Activated CD4-positive, alpha-beta memory T cell treated with anti-CD3 and anti-CD28 coated beads for 36 hours (primary cell): Measurements from ENCODE around the gene OPRD1. TPM values are rescaled to one million over a fixed set of nuclear protein-coding genes. Genes with fewer than 3 reads are reported as not detected.
"Not testable (repeated sequence)": the region's sequence is repeated elsewhere in the genome, so short reads cannot be mapped to it uniquely, and the experiment has no call there.

ENCODE experiments used
- CTCF ChIA-PET: fragments of 350-600 bp; sonication (Branson Sonifier 250); formaldehyde crosslinking; loops from one replicate; lab custom pipeline; 2021; ENCODE audit warnings: antibody characterized with exemption, inconsistent platforms; lab: Charles Lee
- POLR2A ChIA-PET: fragments of 350-600 bp; sonication (Branson Sonifier 250); formaldehyde crosslinking; loops from one replicate; lab custom pipeline; 2021; ENCODE audit warnings: antibody characterized with exemption; lab: Charles Lee
- DNase-seq: peaks from one replicate; pipeline ENCODE4 v3.0.0-alpha.2; 2020
- H3K27ac Mint-ChIP-seq: one replicate; pipeline ENCODE4 v1.8.0; 2021; ENCODE audit warnings: mixed read lengths
- H3K27me3 Mint-ChIP-seq: one replicate; pipeline ENCODE4 v1.8.0; 2021; ENCODE audit warnings: mixed read lengths
- H3K36me3 Mint-ChIP-seq: one replicate; pipeline ENCODE4 v1.8.0; 2021; ENCODE audit warnings: mixed read lengths
- H3K4me1 Mint-ChIP-seq: one replicate; pipeline ENCODE4 v1.8.0; 2021; ENCODE audit warnings: low read depth, mixed read lengths
- H3K4me3 Mint-ChIP-seq: one replicate; pipeline ENCODE4 v1.8.0; 2021; ENCODE audit warnings: mild to moderate bottlenecking, mixed read lengths
- H3K9me3 Mint-ChIP-seq: one replicate; pipeline ENCODE4 v1.8.0; 2021; ENCODE audit warnings: mixed read lengths
- intact Hi-C: fragments of 100-400 bp; cut with micrococcal nuclease; formaldehyde crosslinking; loops from one replicate; pipeline ENCODE4 v1.15.1; 2023
- total RNA-seq, 2 experiments: library from RNA; stranded (reverse); gene quantifications; one replicate each; pipeline ENCODE4 v1.2.3, GENCODE V29; 2021

Gene OPRD1
- total RNA-seq, 2 experiments from 2014 or later: not detected

DNA sequence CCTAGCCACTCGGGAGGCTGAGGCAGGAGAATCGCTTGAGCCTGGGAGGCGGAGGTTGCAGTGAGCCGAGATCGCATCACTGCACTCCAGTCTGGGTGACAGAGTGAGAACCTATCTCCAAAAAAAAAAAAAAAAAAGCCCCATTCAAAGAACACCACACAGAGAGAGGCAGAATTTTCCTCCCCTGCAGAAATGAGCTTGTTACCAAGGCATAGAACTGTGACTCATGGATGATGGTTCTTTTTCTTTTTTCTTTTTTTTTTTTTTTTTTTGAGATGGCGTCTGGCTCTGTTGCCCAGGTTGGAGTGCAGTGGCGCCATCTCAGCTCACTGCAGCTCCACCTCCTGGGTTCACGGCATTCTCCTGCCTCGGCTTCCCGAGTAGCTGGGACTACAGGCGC, 12.1 kb downstream of the OPRD1 start:
- CTCF ChIA-PET, H3K27ac Mint-ChIP-seq, DNase-seq, H3K27me3 Mint-ChIP-seq, intact Hi-C loops, H3K4me3 Mint-ChIP-seq, H3K36me3 Mint-ChIP-seq, H3K4me1 Mint-ChIP-seq, H3K9me3 Mint-ChIP-seq, POLR2A ChIA-PET: not testable (repeated sequence)

GRCh38 chr1:28828227-28828858, 16.4 kb downstream of the OPRD1 start:
- H3K27ac Mint-ChIP-seq, H3K9me3 Mint-ChIP-seq, intact Hi-C loops, H3K4me3 Mint-ChIP-seq, H3K36me3 Mint-ChIP-seq, H3K4me1 Mint-ChIP-seq, DNase-seq, POLR2A ChIA-PET, H3K27me3 Mint-ChIP-seq: not testable (repeated sequence)
- CTCF ChIA-PET: interaction anchor here (1.3 to 2.9 kb wide), 2 partner anchors 44 to 48 kb away, joined by 3 to 10 read pairs; no protein-coding TSS in a partner anchor

DNA sequence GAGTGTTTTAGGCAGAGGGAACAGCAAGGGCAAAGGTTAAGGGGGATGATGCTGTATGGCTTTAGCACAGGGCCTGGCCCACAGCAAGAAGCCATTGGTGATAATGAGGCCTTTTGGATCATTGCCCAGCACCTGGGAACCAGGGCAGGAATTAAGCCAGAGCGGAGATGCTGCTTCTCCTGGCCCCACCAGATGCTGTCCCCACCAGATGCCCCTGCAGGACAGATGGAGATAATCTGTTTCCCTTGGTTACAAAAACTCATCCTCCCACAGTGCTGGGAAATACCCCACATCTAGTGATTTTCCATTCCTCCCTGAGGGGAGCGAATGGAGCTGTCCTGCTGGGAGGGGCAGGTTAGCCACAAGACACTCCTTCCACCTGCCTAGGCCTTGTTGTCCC, 18.8 kb downstream of the OPRD1 start:
- H3K36me3 Mint-ChIP-seq: no peaks in the 10 kb centered on the region
- H3K9me3 Mint-ChIP-seq: no peaks in the 10 kb centered on the region
- CTCF ChIA-PET: no interaction called here
- no peak overlapping the region for H3K27ac Mint-ChIP-seq
- H3K27me3 Mint-ChIP-seq: no peaks in the 10 kb centered on the region
- POLR2A ChIA-PET: no interaction called here
- no peak for DNase-seq
- H3K4me1 Mint-ChIP-seq: no peaks in the 10 kb centered on the region
- intact Hi-C loops: no loop called here
- H3K4me3 Mint-ChIP-seq: no peak overlapping the region

GRCh38 chr1:28832966-28833365, 21.0 kb downstream of the OPRD1 start:
- Mint-ChIP-seq H3K27me3 (peaks cover 3% of the 10 kb centered on the region), H3K4me1 (no peaks in the 10 kb centered on the region), H3K36me3 (no peaks in the 10 kb centered on the region), H3K9me3 (no peaks in the 10 kb centered on the region), H3K4me3 (no peak overlapping the region), H3K27ac (no peak overlapping the region)
- ChIA-PET CTCF (interaction anchor here (1.2 to 2.2 kb wide), 2 partner anchors 44 to 48 kb away, joined by 3 to 9 read pairs; no protein-coding TSS in a partner anchor), POLR2A (no interaction called here)
- DNase-seq: no peak
- intact Hi-C loops: no loop called here

- Mint-ChIP-seq H3K4me3 (no peak overlapping the region), H3K27me3 (peaks cover 3% of the 10 kb centered on the region), H3K4me1 (no peaks in the 10 kb centered on the region), H3K36me3 (no peaks in the 10 kb centered on the region), H3K9me3 (no peaks in the 10 kb centered on the region), H3K27ac (no peak overlapping the region)
- POLR2A ChIA-PET: no interaction called here
- CTCF ChIA-PET: interaction anchor here (0.5 to 2.2 kb wide), 3 partner anchors 14 to 49 kb away, joined by 3 to 9 read pairs (median 3); no protein-coding TSS in a partner anchor
- intact Hi-C loops: no loop called here
- DNase-seq: no peak
Observed at GRCh38 chr1:28833381-28833780, 21.4 kb downstream of the OPRD1 start.

DNA sequence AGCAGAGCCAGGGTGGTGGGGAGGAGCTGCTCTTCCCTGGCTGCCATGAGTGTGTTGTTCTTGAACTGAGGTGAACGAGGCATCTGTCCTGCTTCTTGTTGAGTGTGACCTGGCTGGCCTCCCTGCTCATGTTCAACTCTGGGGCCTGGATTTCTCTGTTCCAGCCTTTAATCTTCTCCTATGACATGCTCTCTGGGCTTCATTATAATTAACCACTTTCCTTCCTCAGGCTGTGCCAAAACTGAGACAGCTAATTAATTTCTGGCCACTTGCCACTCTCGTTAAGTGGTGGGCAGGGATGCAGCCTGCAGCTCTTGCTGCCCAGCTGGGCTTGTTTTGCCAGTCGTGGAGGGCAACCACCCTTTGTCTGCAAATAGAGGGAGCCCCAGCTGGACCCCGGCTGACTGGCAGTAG, 23.3 kb downstream of the OPRD1 start:
- no peaks in the 10 kb centered on the region for H3K4me1 Mint-ChIP-seq
- CTCF ChIA-PET: interaction anchor here (1.0 to 1.9 kb wide), 2 partner anchors 42 to 50 kb away, joined by 3 to 5 read pairs; no protein-coding TSS in a partner anchor
- no peaks in the 10 kb centered on the region for H3K36me3 Mint-ChIP-seq
- DNase-seq: no peak
- intact Hi-C loops: no loop called here
- POLR2A ChIA-PET: no interaction called here
- no peak overlapping the region for H3K4me3 Mint-ChIP-seq
- no peak overlapping the region for H3K27ac Mint-ChIP-seq
- no peaks in the 10 kb centered on the region for H3K9me3 Mint-ChIP-seq
- H3K27me3 Mint-ChIP-seq: peaks cover 3% of the 10 kb centered on the region

DNA sequence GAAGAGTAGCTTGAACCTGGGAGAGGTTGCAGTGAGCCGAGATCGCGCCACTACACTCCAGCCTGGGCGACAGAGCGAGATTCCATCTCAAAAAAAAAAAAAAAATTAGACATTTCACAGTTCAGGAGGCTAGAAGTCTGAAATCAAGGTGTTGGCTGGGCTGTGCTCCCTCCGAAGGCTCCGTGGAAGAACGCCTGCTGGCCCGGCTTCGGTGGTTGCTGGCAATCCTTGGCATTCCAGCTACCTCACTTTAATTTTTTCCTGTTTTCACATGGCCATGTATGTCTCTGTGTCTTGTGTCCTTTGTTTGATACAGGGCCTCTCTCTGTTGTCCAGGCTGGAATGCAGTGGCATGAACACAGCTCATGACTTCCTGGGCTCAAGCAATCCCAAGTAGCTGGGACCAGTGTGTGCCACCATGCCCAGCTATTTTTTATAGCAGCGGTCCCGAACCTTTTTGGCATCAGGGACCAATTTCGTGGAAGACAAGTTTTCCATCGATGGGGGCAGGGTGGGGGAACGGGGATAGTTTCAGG, 24.5 kb downstream of the OPRD1 start:
- H3K4me3 Mint-ChIP-seq: no peak overlapping the region
- no peak overlapping the region for H3K27ac Mint-ChIP-seq
- no peaks in the 10 kb centered on the region for H3K4me1 Mint-ChIP-seq
- intact Hi-C loops: no loop called here
- no peak for DNase-seq
- no peaks in the 10 kb centered on the region for H3K9me3 Mint-ChIP-seq
- no peaks in the 10 kb centered on the region for H3K36me3 Mint-ChIP-seq
- H3K27me3 Mint-ChIP-seq: peaks cover 3% of the 10 kb centered on the region
- CTCF ChIA-PET: no interaction called here
- POLR2A ChIA-PET: no interaction called here

DNA sequence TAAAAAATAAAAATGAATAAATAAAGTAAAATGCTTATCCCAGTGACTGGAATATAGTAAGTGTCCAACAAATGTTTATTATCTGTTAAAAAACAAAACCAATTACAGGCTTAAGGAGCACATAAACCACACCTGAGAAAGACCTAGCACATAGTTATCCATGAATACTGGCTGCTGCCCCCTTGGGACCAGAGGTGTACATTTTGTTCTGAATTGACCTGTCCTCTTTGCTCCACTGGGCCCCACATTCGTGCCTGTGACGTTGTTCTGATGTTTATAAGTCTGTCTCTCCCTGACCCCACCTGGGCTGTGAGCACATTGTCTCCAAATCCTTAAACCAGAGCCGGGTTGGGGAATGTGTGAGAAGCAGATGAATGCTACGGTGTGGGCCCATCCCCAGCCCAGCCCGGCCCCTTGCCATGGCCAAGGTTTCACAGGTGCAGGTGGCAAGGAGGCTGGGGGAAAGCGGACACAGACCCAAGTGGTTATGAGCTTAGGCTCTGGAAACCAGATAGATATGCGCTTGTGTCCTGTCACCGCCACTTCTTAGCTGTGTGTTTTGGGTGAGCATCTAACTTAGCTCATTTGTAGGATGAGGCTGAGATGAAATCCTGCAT, 29.1 kb downstream of the OPRD1 start:
- H3K4me3 Mint-ChIP-seq: no peak overlapping the region
- H3K27me3 Mint-ChIP-seq: peaks cover 3% of the 10 kb centered on the region
- no peak for DNase-seq
- H3K4me1 Mint-ChIP-seq: peaks cover 3% of the 10 kb centered on the region
- ChIA-PET CTCF (interaction anchor here (1.1 kb wide), 2 partner anchors 36 to 43 kb away, joined by 3 read pairs; no protein-coding TSS in a partner anchor), POLR2A (no interaction called here)
- no peak overlapping the region for H3K27ac Mint-ChIP-seq
- no peaks in the 10 kb centered on the region for H3K9me3 Mint-ChIP-seq
- intact Hi-C loops: no loop called here
- no peaks in the 10 kb centered on the region for H3K36me3 Mint-ChIP-seq

DNA sequence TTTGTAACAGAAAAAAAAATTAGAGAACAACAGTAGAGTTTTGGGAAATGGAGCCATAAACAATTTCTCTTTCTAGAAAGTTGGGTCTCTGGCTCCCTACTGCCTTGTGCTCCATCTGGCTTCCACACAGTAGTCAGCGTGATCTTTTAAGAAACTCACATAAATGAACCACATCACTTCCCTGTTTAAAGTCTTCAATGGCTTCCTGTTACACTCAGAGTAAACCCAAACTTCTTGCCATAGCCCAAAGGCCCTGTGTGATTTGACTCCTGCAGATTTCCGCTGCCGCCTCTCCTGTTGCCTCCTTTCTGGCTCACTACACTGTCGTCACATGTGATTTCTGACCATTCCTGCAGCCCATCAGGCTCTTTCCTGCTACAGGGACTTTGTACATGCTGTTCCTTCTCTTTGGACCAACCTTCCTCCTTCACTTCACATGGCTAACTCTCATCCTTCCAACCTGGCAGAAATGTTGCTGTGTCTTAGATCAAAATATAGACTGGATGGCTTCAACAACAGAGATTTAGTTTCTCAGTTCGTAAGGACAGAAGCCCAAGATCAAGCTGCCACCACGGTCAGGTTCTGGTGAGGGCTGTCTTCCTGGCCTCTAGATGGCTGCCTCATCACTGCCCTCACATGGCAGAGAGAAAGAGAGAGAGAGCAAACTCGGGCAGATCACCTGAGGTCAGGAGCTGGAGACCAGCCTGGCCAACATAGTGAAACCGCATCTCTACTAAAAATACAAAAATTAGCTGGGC, 34.0 kb downstream of the OPRD1 start:
- peak; percentile 25 for DNase-seq
- intact Hi-C loops: no loop called here
- no peaks in the 10 kb centered on the region for H3K27me3 Mint-ChIP-seq

DNA sequence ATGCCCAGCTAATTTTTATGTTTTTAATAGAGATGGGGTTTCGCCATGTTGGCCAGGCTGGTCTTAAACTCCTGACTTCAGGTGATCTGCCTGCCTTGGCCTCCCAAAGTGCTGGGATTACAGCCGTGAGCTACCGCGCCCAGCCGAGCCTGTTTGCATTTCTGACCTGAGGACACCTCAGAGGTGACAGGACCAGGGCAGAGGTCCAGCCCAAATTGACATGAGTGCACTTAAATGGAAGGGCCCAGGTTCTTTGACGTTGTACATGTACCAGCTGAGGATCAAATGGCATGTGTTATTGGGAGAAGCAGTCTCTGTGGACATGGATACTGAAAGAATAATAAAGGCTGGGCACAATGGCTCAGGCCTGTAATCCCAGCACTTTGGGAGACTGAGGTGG, 35.2 kb downstream of the OPRD1 start:
- intact Hi-C loops, H3K4me3 Mint-ChIP-seq, H3K36me3 Mint-ChIP-seq, H3K27ac Mint-ChIP-seq, H3K9me3 Mint-ChIP-seq, H3K4me1 Mint-ChIP-seq, DNase-seq, H3K27me3 Mint-ChIP-seq, POLR2A ChIA-PET: not testable (repeated sequence)
- CTCF ChIA-PET: interaction anchor here (0.8 to 1.8 kb wide), 2 partner anchors 14 to 35 kb away, joined by 3 to 4 read pairs; no protein-coding TSS in a partner anchor

More for the DNA sequence above, 34.0 kb downstream of the OPRD1 start:
- Mint-ChIP-seq H3K4me3 (no peak overlapping the region), H3K9me3 (no peaks in the 10 kb centered on the region), H3K4me1 (peaks cover 4% of the 10 kb centered on the region), H3K27ac (no peak overlapping the region), H3K36me3 (no peaks in the 10 kb centered on the region)
- POLR2A ChIA-PET: interaction anchor here (0.6 kb wide), 1 partner anchor 335 kb away, joined by 3 read pairs; no protein-coding TSS in a partner anchor
- CTCF ChIA-PET: interaction anchor here (1.2 to 1.8 kb wide), 2 partner anchors 36 to 61 kb away, joined by 4 to 6 read pairs; no protein-coding TSS in a partner anchor

DNA sequence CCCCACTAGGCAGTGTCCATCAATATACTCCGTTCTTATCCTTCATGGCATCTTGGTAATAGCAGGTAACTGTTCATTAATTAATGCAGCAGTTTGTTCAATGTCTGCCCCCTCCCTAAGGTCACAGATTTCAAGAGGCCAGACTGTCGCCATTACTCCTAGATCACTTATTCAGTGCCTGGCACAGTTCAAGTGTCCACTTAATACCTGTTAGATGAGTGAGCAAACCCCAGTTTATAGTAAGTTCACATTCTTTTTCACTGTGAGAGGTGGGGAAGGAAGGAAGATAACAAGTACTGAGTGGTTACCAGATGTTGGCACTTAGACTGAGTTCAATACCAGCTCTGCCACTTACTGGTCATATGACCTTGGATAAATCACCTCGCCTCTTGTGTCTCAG, 36.4 kb downstream of the OPRD1 start:
- H3K27me3 Mint-ChIP-seq: peaks cover 2% of the 10 kb centered on the region
- no peaks in the 10 kb centered on the region for H3K36me3 Mint-ChIP-seq
- peaks cover 4% of the 10 kb centered on the region for H3K4me1 Mint-ChIP-seq
- H3K27ac Mint-ChIP-seq: no peak overlapping the region
- ChIA-PET CTCF (no interaction called here), POLR2A (no interaction called here)
- no peak overlapping the region for H3K4me3 Mint-ChIP-seq
- intact Hi-C loops: no loop called here
- H3K9me3 Mint-ChIP-seq: no peaks in the 10 kb centered on the region
- no peak for DNase-seq
